GM19395 (cell line): Measurements from ENCODE around the gene IRF2.
A peak's percentile ranks its signal among the peaks of the same experiment; 100 is the strongest.

Experiments
- ATAC-seq: cut with Tn5 transposase; IDR thresholded peaks from one replicate; pipeline ENCODE4 v1.9.1; 2021; ENCODE audit warnings: mild to moderate bottlenecking, moderate library complexity; ENCODE audit not compliant: unreplicated experiment

IRF2 gene

DNA sequence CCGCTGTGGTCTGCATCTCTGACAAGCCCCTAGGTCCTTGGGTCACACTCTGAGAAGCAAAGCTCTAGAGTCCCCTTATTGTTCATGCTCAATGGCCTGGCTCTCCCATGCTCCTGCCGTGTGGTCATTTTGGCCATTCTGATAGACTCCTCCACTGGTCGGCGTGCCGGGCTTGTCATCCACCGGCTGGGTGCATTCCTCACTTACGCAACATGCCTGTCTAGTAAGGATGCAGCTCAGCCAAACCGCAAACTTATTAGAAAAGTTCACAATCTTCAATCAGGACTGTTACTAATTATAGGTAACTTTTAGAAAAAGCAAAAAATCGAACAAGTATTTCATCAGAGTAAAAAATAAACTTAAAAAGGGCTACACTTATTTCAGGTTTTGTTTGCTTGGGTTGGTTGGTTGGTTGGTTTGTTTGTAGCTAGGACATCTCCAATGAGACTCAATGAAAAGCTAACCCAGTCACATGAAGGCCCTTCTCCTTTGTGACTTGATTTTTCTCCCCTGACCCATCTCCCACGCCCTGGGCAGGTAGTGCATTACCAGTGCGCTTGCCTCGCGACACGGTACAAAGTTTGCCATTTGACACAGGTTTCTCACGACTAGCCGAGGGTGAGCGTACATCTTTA is 41.0 kb downstream of the IRF2 start:
- ATAC-seq: no peak

DNA sequence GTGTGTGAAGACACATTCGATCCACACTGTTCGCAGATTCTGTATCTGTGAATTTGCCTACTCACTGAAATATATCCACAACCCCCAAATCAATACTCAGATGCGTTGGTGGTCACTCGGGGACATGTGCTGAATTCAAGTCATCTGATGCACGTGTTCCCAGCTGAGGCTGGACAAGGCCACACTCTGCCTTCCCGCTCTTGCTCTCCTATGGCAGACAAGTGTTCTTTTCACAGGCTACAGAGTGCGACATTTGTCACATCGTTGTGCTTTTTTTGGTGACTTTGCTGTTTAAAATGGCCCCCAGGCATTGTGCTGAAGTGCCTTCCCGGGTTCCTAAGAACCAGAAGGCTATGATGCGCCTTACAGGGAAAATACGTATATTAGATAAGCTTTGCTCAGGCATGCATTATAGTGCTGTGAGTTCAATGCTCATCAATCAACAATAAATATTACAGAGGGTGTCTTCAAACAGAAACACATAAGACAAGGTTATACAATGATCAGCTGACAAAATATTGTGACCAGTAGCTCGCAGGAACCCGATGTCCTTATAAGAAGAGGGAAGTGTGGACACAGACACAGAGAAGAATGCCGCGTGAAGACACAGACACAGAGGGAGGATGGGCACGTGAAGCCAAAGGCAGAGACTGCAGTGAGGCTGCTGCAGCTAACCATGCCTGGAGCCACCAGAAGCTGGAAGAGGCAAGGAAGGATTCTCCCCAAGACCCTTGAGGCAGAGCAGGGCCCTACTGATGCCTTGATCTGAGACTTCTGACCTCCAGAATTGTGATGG is 42.0 kb downstream of the IRF2 start:
- ATAC-seq: no peak

DNA sequence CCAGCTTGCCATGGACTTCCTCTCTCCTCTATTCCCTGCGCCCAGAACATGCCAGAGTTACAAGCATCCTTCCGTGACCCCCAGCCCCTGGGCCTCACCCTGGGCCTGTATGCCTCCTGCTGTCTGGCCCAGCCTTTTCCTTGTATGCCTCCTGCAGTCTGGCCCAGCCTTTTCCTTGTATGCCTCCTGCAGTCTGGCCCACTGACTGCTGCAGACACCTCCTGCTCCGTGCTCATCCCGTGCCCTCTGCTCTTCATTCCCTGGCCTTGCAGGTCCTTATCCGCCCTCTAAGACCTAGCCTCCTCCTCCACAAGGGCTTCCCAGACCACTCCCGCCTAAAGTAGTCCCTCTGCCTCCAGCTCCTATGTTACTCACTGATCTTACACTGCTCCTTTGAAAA is 44.2 kb downstream of the IRF2 start:
- no peak for ATAC-seq

DNA sequence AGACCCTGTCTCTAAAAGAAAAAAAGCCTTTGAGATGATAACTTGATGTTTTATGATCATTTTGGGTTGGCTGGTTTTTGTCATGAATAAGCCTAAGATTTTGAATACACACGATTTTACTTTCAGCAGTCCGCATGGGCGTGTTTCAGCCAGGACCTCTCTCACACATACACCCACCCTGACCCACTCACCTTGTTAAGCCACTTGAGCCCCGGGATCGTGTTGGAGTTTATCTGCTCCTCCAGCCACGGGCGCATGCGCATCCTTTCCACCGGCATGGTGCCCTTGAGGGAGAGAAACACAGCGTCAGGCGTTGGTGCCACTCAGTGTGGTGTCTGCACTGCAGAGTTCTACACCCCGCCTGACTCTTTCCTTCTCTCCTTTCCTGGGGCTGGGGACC is 45.6 kb downstream of the IRF2 start:
- no peak for ATAC-seq

DNA sequence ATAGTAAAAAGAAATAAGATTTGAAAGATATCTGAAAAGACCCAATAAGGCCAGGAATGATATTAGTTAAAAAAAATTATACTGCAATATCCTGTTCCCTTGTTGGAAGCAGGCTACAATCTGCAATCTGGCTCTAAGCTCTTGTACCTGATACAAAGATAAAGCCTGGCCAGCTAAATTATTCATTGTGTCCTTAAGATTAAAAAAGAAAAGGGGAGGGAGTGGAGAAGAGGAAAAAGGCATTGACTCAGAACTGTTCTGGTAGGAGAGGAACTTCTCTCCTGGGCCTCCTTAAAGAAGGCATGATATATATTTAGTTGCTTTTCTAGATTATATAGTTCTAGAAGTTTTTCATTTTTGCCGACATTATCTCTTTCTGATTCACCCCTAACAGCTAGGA is 46.7 kb downstream of the IRF2 start:
- ATAC-seq: no peak

DNA sequence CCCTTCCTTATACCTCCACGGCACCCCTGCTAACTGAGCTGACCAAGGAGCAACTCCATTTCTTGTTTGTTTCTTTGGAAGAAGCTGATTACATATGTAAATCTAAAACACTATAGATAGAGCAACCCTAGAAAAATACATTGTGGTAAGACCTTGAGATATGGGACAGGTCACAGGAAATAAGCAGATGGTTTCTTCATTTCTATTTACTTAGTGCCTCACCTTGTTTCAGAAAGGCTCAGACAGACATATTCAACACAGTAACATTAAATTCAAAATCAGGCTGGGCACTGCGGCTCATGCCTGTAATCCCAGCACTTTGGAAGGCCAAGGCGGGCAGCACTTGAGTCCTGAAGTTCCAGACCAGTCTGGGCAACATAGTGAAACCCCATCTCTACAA is 47.3 kb downstream of the IRF2 start:
- ATAC-seq: no peak

DNA sequence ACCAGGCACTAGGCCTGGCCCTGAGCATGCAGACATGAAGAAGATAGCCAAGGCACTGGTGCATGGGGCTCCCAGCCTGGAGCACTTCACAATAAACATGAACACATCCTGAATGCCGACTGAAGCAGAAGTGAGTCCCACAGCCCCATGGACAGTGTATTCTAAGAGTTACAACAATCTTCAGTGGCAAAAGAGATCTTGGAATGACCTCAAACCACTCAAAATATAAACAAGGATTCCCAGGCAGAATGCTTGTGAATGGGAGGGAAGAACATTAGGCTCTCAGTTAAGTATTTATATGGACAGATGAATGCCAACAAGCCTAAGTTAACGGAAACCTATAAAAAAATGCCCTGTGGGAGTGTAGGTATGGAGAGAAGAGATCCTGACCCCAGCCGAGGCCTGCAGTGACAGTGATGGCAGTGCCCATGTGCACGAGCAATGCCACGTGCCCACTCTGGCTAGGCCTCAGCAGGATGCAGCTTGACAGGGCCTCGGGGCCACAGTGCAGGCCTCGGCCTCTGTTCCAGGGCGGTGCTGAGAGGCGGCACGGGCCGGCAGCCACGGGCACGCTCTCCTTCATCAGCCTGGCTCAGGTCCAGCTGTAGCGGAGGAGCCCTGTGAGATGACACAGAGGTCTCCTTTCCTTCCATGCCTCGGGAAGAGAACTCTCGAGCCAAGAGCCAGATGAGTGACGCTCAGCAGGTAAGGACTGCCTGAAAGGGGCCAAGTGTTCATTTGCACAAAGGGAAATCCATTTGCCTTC is 49.2 kb downstream of the IRF2 start:
- no peak for ATAC-seq

DNA sequence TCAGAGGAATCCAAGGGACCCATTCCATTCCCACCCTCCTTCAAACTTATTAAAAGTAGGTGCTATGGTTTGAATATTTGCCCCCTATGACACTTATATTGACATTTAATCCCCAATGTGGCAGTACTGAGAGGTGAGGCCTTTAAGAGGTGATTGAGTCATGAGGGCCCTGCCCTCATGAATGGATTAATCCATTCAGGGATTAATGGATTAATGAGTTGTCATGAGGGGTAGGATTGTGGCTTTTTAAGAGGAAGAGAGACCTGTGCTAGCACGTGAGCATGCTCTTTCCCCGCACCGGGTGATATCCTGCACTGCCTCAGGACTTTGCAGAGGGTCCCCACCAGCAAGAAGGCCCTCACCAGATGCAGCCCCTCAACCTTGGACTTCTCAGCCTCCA is 50.1 kb downstream of the IRF2 start:
- ATAC-seq: no peak

DNA sequence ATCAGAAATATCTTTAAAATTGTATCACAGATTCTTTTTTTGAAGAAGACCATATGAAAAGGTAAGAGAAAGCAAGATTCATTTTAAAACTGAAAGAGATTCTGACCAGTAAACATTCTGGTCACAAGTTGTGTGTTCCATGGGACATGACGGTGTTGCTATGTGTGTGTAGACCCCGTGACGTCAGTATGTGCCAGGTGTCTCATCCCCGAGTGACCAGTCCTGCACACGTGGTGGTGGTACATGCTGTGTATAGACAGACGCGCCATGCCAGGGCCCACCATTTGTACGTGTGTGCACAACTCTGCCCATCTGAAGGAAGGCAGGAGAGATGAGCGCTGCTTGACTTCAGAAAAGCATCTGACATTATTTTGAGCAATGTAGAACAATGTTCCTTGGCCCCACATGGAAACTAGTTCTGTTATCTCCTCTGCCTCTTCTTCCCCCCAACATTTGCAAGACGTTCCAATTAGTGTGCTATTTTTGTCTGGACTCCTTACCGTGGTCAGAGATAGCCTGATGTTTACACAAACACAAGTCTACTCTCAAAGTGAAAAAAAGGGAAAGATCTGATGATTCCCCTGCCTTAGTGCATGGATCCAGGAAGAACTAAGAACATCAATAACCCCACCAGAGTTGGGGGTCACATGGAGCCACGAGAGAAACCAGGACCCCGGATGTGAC is 51.2 kb downstream of the IRF2 start:
- ATAC-seq: no peak

DNA sequence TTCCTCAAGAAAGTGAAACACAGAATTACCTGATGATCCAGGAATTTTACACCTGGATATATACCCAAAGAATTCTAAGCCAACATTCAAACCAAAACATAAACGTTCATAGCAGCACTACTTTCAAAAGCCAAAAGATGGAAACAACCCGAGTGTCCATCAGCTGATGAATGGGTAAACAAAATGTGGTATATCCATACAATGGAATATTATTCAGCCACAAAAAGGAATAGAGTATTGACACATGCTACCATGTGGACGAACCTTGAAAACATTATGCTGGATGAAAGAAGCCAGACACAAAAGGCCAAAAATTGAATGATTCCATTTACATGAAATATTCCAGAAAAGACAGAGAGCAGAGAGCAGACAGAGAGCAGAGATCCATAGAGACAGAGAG is 52.0 kb downstream of the IRF2 start:
- ATAC-seq: no peak

DNA sequence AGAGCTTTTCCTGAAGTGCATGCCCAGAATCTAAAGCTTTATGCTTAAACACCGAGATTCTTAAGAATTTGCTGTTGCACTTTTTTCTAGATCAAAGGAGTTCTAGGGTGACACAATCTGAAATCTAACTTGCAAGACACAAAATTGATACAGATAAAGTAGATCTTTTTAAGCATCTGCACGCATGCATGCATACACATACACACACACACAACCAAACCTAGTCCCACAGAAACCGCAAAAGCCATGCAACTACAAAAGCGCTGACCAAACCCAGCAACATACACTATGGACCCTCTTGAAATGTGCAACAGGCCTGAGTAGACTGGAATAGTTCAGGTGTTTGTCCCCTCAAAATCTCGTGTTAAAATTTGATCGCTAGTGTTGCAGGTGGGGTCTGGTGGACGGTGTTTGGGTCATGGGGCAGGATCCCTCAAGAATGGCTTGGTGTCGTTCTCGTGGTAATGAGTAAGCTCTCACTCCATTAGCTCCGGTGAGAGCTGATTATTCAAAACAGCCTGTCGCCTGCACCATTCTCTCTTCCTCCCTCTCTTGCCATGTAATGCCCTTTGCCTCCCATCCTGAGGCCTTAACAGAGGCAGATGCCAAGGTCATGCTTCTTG is 52.7 kb downstream of the IRF2 start:
- ATAC-seq: no peak

DNA sequence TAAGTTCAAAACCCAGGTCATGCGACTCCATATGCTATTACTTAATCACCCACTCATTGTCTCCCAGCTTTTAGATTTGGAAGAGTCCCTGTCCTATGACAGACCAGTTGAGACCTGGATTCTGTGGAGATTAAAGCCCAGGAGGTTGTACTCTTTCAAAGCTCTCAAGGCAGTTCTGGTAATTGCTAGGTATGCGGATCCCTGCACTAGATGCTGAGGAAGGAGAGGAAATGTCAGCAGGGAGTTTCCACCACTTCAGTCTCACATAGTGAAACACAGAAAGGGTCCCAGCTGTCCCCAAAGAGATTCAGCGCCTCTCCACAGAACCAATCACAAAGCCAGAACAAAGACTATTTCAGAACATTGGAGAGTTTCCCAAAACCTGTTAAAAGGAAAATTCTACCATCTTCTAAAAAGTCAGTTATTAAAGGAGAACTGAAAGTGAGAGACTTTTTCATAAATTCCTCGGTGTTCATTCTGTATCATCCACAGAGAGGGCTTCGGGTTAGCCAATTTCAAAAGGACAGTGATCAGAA is 53.4 kb downstream of the IRF2 start:
- ATAC-seq: peak; percentile 62

DNA sequence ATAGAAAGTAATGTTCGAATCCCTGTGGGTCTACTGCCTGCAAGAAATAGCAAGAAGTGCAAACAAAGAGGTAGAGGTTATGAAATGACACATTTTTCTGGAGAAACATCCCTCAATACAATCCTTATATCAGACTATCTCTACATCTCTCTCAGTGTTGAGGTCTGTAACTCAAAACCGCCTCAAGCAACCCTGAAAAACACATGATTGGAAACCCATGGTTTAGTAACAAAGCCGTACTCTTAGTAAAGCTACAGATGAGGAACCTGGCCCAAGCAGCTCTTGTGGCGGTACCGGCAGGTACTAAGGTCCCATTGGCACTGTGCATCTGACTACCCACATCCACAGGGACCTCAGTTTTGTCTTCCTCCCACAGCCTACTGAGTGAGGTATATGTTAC is 53.9 kb downstream of the IRF2 start:
- ATAC-seq: peak; percentile 6

DNA sequence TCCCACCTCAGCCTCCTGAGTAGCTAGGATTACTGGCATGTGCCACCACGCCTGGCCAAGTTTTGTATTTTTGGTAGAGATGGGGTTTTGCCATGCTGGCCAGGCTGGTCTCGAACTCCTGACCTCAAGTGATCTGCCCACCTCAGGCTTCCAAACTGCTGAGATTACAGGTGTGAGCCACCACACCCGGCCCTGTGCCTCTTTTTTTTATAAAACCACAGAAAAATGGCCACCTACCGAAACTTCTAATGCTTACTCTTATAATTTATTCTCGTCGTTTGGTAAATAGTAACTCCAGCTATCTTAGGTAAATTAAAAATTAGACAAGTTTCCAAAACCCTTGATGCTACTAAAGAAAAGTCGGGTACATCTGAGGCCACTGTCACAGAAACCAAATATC is 54.4 kb downstream of the IRF2 start:
- no peak for ATAC-seq

DNA sequence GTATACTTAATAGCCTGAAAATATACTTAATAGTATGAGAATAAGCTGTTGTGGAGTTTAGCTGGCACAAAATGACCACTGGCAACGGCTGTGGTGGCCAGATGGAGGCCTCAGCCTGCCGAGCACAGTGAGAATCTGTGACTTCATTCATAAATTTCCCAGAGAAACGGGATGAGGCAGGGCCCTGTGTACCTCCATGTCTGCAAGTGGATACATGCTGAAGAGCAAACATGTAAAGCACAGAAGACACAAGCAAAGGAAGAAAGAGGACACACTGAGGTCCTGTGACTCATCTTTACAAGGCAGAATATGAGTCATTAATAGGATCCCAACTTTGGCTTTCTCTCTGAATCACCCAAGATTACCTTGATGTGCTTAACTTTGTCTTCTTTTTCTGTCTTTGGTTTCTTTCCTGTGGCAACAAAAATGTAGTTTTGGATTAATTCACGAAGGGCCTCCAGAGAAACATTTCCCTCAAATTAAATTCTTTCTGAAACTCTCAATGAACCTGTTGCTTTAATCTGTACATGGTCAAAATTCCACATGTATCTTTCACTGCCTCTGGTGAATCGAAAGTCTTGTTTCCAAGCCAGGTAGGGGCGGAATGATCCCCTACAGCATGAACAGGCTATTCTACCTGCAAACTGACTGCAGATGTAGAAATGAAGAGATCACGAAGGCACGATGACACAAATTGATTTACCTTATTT is 56.4 kb downstream of the IRF2 start:
- peak; percentile 47 for ATAC-seq

DNA sequence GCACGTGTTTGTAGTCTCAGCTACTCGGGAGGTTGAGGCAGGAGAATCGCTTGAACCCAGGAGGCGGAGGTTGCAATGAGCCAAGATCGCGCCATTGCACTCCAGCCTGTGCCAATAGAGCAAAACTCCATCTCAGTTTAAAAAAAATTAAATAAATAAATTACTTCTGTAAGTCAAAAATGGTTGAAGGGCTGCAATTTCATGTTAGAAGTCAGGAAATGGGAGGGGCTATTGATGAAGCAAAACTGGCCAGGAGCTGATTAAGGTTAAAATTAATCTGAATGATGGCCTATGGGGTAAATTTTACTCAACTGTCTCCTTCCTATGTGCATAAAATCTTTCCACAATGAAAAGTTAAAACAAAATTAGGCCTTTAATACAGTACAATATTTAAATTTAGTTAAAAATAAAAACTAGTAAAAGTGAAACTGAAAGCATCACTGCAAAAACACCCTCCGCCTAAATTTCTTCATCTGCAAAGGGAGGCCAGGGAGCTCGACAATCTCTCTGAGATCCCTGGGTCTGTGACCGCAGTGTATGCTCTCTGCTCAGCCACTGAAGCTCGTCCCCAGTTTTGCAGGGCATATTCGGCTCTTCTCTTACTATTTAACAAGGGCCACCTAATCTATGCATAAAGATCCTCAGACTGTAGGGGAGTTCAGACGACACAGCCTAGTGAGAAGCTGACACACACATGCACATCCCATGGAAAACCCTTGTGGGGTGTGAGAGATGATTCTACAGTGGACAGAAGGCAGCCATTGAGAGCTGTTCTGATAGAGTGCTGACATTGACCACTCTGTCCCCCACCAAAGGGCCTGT is 57.2 kb downstream of the IRF2 start:
- ATAC-seq: peak; percentile 59

DNA sequence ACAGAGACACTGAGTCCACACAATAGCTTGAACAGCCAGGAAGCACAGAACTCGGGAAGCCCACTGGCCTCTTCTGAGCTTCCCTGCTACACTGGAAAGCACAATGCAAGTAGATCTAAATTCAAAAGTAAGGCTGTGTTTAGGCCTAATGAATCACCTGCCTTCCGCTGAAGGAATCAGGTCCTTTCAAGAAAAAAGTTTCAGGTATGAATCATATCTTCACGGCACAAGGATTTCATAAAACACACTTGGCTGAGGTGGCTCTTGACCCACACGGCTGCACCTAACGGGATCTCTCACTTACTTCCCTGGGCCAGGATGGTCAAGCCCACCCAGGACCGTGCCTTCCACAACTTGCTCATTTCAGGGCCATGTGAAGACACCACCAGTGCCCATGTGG is 59.3 kb downstream of the IRF2 start:
- ATAC-seq: no peak

DNA sequence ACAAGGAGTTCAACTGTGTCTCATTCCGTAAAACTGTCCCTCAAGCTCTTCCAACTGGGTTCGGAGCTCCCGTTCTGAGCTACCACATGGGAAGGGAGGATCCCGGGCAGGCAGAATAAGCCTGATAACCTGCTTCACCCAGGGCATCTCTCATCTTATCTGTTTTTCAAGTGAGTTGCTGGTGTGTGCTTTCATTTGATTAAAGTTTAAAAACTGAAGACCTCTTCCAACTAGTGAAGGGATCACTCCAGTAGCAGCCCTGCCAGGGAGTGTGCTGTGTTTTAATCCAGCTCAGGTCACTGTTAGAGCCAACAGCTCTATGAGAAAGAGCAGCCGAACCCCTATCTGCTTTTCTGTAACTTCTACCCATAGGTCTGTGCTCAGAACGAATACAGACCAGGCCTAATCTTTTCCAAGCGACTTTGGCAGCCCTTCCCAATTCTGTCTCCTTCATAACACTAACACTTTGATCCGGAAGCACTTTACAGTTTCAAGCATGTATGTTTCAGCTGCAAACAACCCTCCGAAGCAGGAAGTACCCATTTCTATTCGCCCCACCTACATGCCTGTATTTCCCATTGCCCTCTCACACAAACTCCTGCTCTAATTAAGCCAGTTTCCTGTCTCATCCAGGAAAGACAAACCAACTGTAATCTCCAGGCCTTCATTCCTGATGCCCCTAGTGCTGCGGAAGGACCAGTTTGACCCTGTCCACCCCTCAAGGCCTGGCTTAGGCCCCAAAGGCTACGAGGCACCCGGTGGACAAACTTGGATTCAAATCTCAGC is 60.9 kb downstream of the IRF2 start:
- ATAC-seq: no peak
